SJCRH30 (cell line): ENCODE data around the gene PAFAH2. TPM values are rescaled to one million over a fixed set of nuclear protein-coding genes. Genes with fewer than 3 reads are reported as not detected.

Experiments
- total RNA-seq: library from RNA; depleted of rRNA; stranded (reverse); fragments of >200 nt; shearing (Covaris generic); gene quantifications from 2 replicates; pipeline ENCODE4 v1.2.3, GENCODE V29; 2014; rRNA removed

Gene PAFAH2
- total RNA-seq, 1 experiment from 2014 or later, result 3.8 TPM

Other genes with a start within 250 kb of the PAFAH2 start
- gene SELENON, start 197.9 kb downstream of the PAFAH2 start, total RNA-seq, result 63.1 and 64.3 TPM in 2 replicates
- 47.9 and 49.9 TPM in 2 replicates for gene MTFR1L, start 178.1 kb downstream of the PAFAH2 start, total RNA-seq
- 28.9 and 34.3 TPM in 2 replicates for gene AUNIP, start 138.6 kb downstream of the PAFAH2 start, total RNA-seq
- gene PAQR7, start 122.4 kb downstream of the PAFAH2 start, total RNA-seq, result 2.1 and 2.4 TPM in 2 replicates
- 1,028 and 1,091 TPM in 2 replicates for gene STMN1, start 91.6 kb downstream of the PAFAH2 start, total RNA-seq
- gene EXTL1, start 23.7 kb upstream of the PAFAH2 start, total RNA-seq, result 32.7 and 38.7 TPM in 2 replicates
- 0.08 and 0.26 TPM in 2 replicates for gene SLC30A2, start 48.1 kb upstream of the PAFAH2 start, total RNA-seq
- not detected in 2 replicates for gene TRIM63, start 69.6 kb upstream of the PAFAH2 start, total RNA-seq
- 8.1 and 8.7 TPM in 2 replicates for gene PDIK1L, start 113.8 kb upstream of the PAFAH2 start, total RNA-seq
- gene FAM110D, start 161.0 kb upstream of the PAFAH2 start, total RNA-seq, result 0.10 and 0.18 TPM in 2 replicates
- 0.18 TPM in 1 of 2 replicates, not detected in the other for gene C1orf232, start 170.9 kb upstream of the PAFAH2 start, total RNA-seq
- gene ZNF593, start 171.8 kb upstream of the PAFAH2 start, total RNA-seq, result 27.4 and 38.8 TPM in 2 replicates
- not detected in 2 replicates for gene ZNF593OS, start 173.8 kb upstream of the PAFAH2 start, total RNA-seq
- gene CNKSR1, start 179.4 kb upstream of the PAFAH2 start, total RNA-seq, result 1.2 and 2.6 TPM in 2 replicates
- not detected in 2 replicates for gene CATSPER4, start 192.5 kb upstream of the PAFAH2 start, total RNA-seq
- gene CEP85, start 236.1 kb upstream of the PAFAH2 start, total RNA-seq, result 34.8 and 39.1 TPM in 2 replicates